CD4-positive, alpha-beta T cell (primary cell): ENCODE measurements around the gene PUDP. TPM values are rescaled to one million over a fixed set of nuclear protein-coding genes. Genes with fewer than 3 reads are reported as not detected.

Source experiments
- ATAC-seq: fragments of 200-7000 bp; cut with Tn5 transposase; one replicate; pipeline ENCODE4 v1.10.0; 2022; ENCODE audit warnings: mild to moderate bottlenecking; ENCODE audit not compliant: poor library complexity
- CTCF ChIA-PET: fragments of 350-600 bp; sonication (Branson Sonifier 250); formaldehyde crosslinking; loops from one replicate; lab custom pipeline; 2021; ENCODE audit warnings: antibody characterized with exemption, inconsistent platforms; lab: Charles Lee
- POLR2A ChIA-PET: fragments of 350-600 bp; sonication (Branson Sonifier 250); formaldehyde crosslinking; loops from one replicate; lab custom pipeline; 2021; ENCODE audit warnings: antibody characterized with exemption, inconsistent platforms; lab: Charles Lee
- DNase-seq, 14 experiments: peaks; one replicate each; pipeline ENCODE4 v3.0.0-alpha.2; 2013 to 2020; ENCODE audit warnings: mixed read lengths in 2 of 14
- H3K27ac ChIP-seq, 2 donors: one replicate each; pipeline versions ENCODE4 v1.5.1 to v1.7.0; 2013; ENCODE audit warnings: low read length in 2 of 2, low read depth in 1 of 2, mild to moderate bottlenecking in 1 of 2
- H3K27me3 ChIP-seq, 2 experiments: 1 replicate in 1 of 2; 2 replicates in 1 of 2; pipeline versions ENCODE4 v1.6.1 to v1.7.0; 2013; ENCODE audit warnings: low read length in 2 of 2, control low read depth in 1 of 2, mild to moderate bottlenecking in 1 of 2, moderate library complexity in 1 of 2; ENCODE audit not compliant: insufficient read depth in 2 of 2, control insufficient read depth in 1 of 2
- H3K36me3 ChIP-seq: one replicate; pipeline ENCODE4 v1.6.1; 2013; ENCODE audit warnings: low read length, control low read depth; ENCODE audit not compliant: insufficient read depth
- H3K4me1 ChIP-seq: one replicate; pipeline ENCODE4 v1.6.1; 2013; ENCODE audit warnings: low read length, control low read depth; ENCODE audit not compliant: insufficient read depth
- H3K4me3 ChIP-seq: one replicate; pipeline ENCODE4 v1.5.1; 2013; ENCODE audit warnings: mild to moderate bottlenecking, low read length, moderate library complexity
- H3K9me3 ChIP-seq, 2 experiments: 1 replicate in 1 of 2; 2 replicates in 1 of 2; pipeline versions ENCODE4 v1.6.1 to v1.7.0; 2013; ENCODE audit warnings: low read length in 2 of 2, mild to moderate bottlenecking in 2 of 2, control low read depth in 1 of 2, moderate library complexity in 1 of 2; ENCODE audit not compliant: control insufficient read depth in 1 of 2, insufficient read depth in 1 of 2
- H3K27ac Mint-ChIP-seq: one replicate; pipeline ENCODE4 v1.8.0; 2020; ENCODE audit warnings: mixed read lengths
- H3K27me3 Mint-ChIP-seq: one replicate; pipeline ENCODE4 v1.8.0; 2021; ENCODE audit warnings: mixed read lengths
- H3K36me3 Mint-ChIP-seq: one replicate; pipeline ENCODE4 v1.8.0; 2021; ENCODE audit warnings: low read depth, mixed read lengths
- H3K4me1 Mint-ChIP-seq: one replicate; pipeline ENCODE4 v1.8.0; 2021; ENCODE audit warnings: low read depth, mixed read lengths
- H3K4me3 Mint-ChIP-seq: one replicate; pipeline ENCODE4 v1.8.0; 2020; ENCODE audit warnings: mild to moderate bottlenecking, mixed read lengths
- H3K9me3 Mint-ChIP-seq: one replicate; pipeline ENCODE4 v1.8.0; 2020; ENCODE audit warnings: mixed read lengths
- intact Hi-C, 2 experiments: fragments of 100-400 bp; cut with DNase I in 1 of 2; cut with micrococcal nuclease in 1 of 2; formaldehyde crosslinking; loops; one replicate each; pipeline versions ENCODE4 v1.15.1 to v1.9.0; 2023 to 2025; cut with DNase I, micrococcal nuclease
- total RNA-seq, 174 experiments: library from RNA in 2 of 174; stranded (reverse) in 2 of 174; gene quantifications; one replicate each; pipeline ENCODE4 v1.2.3 and lab custom pipeline; 2021 to 2026
- TF ChIP-seq, protein P1 (sequence below): fragments of 200-600 bp; IDR thresholded peaks from one replicate; pipeline ENCODE4 v1.8.0; 2022; ENCODE audit warnings: antibody characterized with exemption, mild to moderate bottlenecking

Gene PUDP
- total RNA-seq, 2 experiments from 2014 or later, result 3.2 to 3.5 TPM

DNA sequence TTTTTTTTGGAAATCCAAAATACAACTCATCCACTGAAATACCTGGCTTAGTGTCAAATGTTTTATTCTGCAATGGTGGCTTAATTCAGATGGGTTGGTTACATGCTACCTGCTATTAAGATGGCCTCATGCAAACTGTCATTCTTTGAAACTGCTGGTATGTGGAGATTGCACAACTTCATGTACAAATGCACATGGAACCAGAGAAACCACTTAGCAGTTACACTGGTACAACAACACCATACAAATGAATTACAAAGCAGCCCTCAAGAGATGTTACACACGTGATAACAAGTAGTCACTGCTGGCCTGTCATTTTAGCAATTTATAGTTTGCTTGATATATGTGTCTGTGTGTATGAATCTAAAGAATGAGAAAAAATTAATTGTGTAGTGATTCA lies 85.0 kb downstream of the PUDP start:
- intact Hi-C loops, result no loop called here

DNA sequence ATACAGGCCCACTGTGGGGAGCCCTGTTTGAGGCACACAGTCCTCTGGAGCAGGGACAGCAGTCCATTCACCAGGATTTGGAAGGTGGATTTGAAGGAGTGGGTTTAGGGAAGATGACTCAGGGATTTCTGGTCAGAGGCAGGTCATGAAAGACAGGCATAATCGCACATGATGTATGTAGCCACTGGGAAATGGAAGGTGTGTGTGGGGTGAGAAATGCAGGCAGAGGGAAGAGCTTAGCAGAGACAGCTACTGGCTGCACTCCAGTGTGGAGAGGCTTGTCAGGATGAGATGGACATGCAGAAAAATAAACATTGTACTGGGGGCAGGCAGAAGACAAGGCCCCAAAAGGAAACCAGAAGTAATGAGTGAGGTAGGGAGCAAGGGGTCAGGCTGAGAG lies 85.7 kb downstream of the PUDP start:
- no peak for DNase-seq
- CTCF ChIA-PET, result no interaction called here
- POLR2A ChIA-PET, result interaction anchor here (1.1 kb wide), 1 partner anchor 12 kb away, joined by 3 read pairs; no protein-coding TSS in a partner anchor
- H3K4me3 ChIP-seq, result no peak overlapping the region
- H3K36me3 ChIP-seq, result no peaks in the 10 kb centered on the region
- H3K4me3 Mint-ChIP-seq, result no peak overlapping the region
- peaks cover 4% of the 10 kb centered on the region for H3K4me1 ChIP-seq
- no peaks in the 10 kb centered on the region for H3K9me3 Mint-ChIP-seq
- H3K9me3 ChIP-seq, result no peaks in the 10 kb centered on the region
- peaks cover 16% of the 10 kb centered on the region for H3K36me3 Mint-ChIP-seq
- H3K27ac Mint-ChIP-seq, result no peak overlapping the region
- H3K27me3 Mint-ChIP-seq, result no peaks in the 10 kb centered on the region
- H3K27ac ChIP-seq, result no peak overlapping the region
- peaks cover 39% of the 10 kb centered on the region for H3K4me1 Mint-ChIP-seq
- no peaks in the 10 kb centered on the region for H3K27me3 ChIP-seq
- intact Hi-C loops, result no loop called here
- TF ChIP-seq, protein P1, sequence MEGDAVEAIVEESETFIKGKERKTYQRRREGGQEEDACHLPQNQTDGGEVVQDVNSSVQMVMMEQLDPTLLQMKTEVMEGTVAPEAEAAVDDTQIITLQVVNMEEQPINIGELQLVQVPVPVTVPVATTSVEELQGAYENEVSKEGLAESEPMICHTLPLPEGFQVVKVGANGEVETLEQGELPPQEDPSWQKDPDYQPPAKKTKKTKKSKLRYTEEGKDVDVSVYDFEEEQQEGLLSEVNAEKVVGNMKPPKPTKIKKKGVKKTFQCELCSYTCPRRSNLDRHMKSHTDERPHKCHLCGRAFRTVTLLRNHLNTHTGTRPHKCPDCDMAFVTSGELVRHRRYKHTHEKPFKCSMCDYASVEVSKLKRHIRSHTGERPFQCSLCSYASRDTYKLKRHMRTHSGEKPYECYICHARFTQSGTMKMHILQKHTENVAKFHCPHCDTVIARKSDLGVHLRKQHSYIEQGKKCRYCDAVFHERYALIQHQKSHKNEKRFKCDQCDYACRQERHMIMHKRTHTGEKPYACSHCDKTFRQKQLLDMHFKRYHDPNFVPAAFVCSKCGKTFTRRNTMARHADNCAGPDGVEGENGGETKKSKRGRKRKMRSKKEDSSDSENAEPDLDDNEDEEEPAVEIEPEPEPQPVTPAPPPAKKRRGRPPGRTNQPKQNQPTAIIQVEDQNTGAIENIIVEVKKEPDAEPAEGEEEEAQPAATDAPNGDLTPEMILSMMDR, result no peak
- no peak for ATAC-seq

More for the DNA sequence above, 85.0 kb downstream of the PUDP start:
- Mint-ChIP-seq H3K36me3 (peaks cover 13% of the 10 kb centered on the region), H3K4me3 (no peak overlapping the region), H3K4me1 (peaks cover 42% of the 10 kb centered on the region), H3K9me3 (no peaks in the 10 kb centered on the region), H3K27ac (no peak overlapping the region), H3K27me3 (no peaks in the 10 kb centered on the region)
- no peaks in the 10 kb centered on the region for H3K9me3 ChIP-seq
- no peaks in the 10 kb centered on the region for H3K27me3 ChIP-seq
- H3K4me3 ChIP-seq, result no peak overlapping the region
- DNase-seq (no peak), ATAC-seq (no peak)
- H3K36me3 ChIP-seq, result no peaks in the 10 kb centered on the region
- POLR2A ChIA-PET, result interaction anchor here (1.1 kb wide), 1 partner anchor 11 kb away, joined by 3 read pairs; no protein-coding TSS in a partner anchor
- CTCF ChIA-PET, result no interaction called here
- TF ChIP-seq, protein P1, result no peak
- peaks cover 4% of the 10 kb centered on the region for H3K4me1 ChIP-seq
- H3K27ac ChIP-seq, result no peak overlapping the region

DNA sequence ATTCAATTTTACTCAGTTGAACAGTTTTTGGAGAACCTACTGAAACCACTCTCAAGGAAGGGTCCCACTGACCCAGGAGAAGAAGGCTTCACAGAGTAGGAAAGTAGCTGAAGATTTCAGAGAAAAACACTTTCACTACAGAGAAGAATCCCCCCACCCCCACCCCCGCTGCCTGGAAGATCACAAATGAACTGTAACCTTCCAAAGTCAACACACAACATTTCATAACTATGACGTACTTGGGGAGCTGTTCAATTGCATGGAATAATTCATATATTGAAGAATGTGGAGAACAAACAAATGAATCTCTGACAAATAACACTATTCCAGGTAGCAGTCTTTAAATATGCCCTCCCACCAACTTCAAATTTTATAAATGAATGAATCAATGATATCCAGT lies 86.5 kb downstream of the PUDP start:
- peaks cover 4% of the 10 kb centered on the region for H3K4me1 ChIP-seq
- H3K4me3 ChIP-seq, result no peak overlapping the region
- H3K36me3 ChIP-seq, result peaks cover 2% of the 10 kb centered on the region
- Mint-ChIP-seq H3K9me3 (no peaks in the 10 kb centered on the region), H3K4me3 (no peak overlapping the region), H3K4me1 (peaks cover 35% of the 10 kb centered on the region), H3K36me3 (peaks cover 20% of the 10 kb centered on the region), H3K27me3 (no peaks in the 10 kb centered on the region), H3K27ac (no peak overlapping the region)
- TF ChIP-seq, protein P1, result no peak
- ChIA-PET CTCF (no interaction called here), POLR2A (no interaction called here)
- no peak for DNase-seq
- H3K27me3 ChIP-seq, result no peaks in the 10 kb centered on the region
- intact Hi-C loops, result no loop called here
- H3K9me3 ChIP-seq, result no peaks in the 10 kb centered on the region
- H3K27ac ChIP-seq, result no peak overlapping the region
- ATAC-seq, result no peak
